H9 (cell line): Measurements from ENCODE around the gene PIMREG. TPM values are rescaled to one million over a fixed set of nuclear protein-coding genes. Genes with fewer than 3 reads are reported as not detected.

ENCODE experiments used
- DNase-seq: peaks from one replicate; pipeline ENCODE4 v3.0.0-alpha.2; 2017
- H2AFZ ChIP-seq: one replicate; pipeline ENCODE4 v1.6.1; 2013; ENCODE audit warnings: mild to moderate bottlenecking, low read length, control low read depth, moderate library complexity
- H2AK5ac ChIP-seq: 2 replicates; pipeline ENCODE4 v1.6.1; 2013; ENCODE audit warnings: low read length, control low read depth, mixed read lengths; ENCODE audit not compliant: insufficient read length
- H2BK120ac ChIP-seq: one replicate; pipeline ENCODE4 v1.6.1; 2013; ENCODE audit warnings: low read depth, mild to moderate bottlenecking, low read length, control low read depth, inconsistent platforms; ENCODE audit not compliant: poor library complexity, severe bottlenecking
- H2BK12ac ChIP-seq: 2 replicates; pipeline ENCODE4 v1.6.1; 2013; ENCODE audit warnings: low read length, control low read depth, mixed read lengths, low read depth; ENCODE audit not compliant: insufficient read length
- H2BK15ac ChIP-seq: 2 replicates; pipeline ENCODE4 v1.6.1; 2013; ENCODE audit warnings: low read depth, low read length, control low read depth
- H2BK20ac ChIP-seq: one replicate; pipeline ENCODE4 v1.6.1; 2013; ENCODE audit warnings: low read depth, mild to moderate bottlenecking, low read length, control low read depth, inconsistent platforms; ENCODE audit not compliant: poor library complexity, severe bottlenecking
- H2BK5ac ChIP-seq: 2 replicates; pipeline ENCODE4 v1.6.1; 2013; ENCODE audit warnings: low read length, control low read depth, mixed read lengths; ENCODE audit not compliant: insufficient read length
- H3K14ac ChIP-seq: 2 replicates; pipeline ENCODE4 v1.6.1; 2013; ENCODE audit warnings: low read length, control low read depth; ENCODE audit not compliant: insufficient read depth
- H3K18ac ChIP-seq: 2 replicates; pipeline ENCODE4 v1.6.1; 2013; ENCODE audit warnings: low read depth, mild to moderate bottlenecking, mixed read lengths, low read length, control low read depth; ENCODE audit not compliant: insufficient read length
- H3K23ac ChIP-seq: 2 replicates; pipeline ENCODE4 v1.6.1; 2013; ENCODE audit warnings: low read length, control low read depth, mixed read lengths, low read depth; ENCODE audit not compliant: insufficient read length
- H3K23me2 ChIP-seq: 2 replicates; pipeline ENCODE4 v1.6.1; 2013; ENCODE audit warnings: low read depth, mild to moderate bottlenecking, mixed read lengths, low read length, control low read depth; ENCODE audit not compliant: insufficient read length, poor library complexity, severe bottlenecking
- H3K27ac ChIP-seq: 2 replicates; pipeline ENCODE4 v1.5.1; 2013; ENCODE audit warnings: low read length, control low read depth, mixed read lengths, low read depth; ENCODE audit not compliant: insufficient read length
- H3K27me3 ChIP-seq: 2 replicates; pipeline ENCODE4 v1.6.1; 2013; ENCODE audit warnings: low read length, control low read depth, inconsistent platforms; ENCODE audit not compliant: insufficient read depth
- H3K4ac ChIP-seq: 2 replicates; pipeline ENCODE4 v1.6.1; 2013; ENCODE audit warnings: low read depth, mild to moderate bottlenecking, control low read depth, inconsistent platforms, low read length, moderate library complexity
- H3K4me1 ChIP-seq: 2 replicates; pipeline ENCODE4 v1.6.1; 2013; ENCODE audit warnings: low read length, control low read depth, inconsistent platforms; ENCODE audit not compliant: insufficient read depth
- H3K4me2 ChIP-seq: 2 replicates; pipeline ENCODE4 v1.6.1; 2013; ENCODE audit warnings: low read length, control low read depth, mixed read lengths; ENCODE audit not compliant: insufficient read length, insufficient read depth
- H3K56ac ChIP-seq: 2 replicates; pipeline ENCODE4 v1.6.1; 2013; ENCODE audit warnings: low read depth, mild to moderate bottlenecking, mixed read lengths, low read length, control low read depth; ENCODE audit not compliant: insufficient read length
- H3K79me1 ChIP-seq: 2 replicates; pipeline ENCODE4 v1.6.1; 2013; ENCODE audit warnings: low read depth, mild to moderate bottlenecking, moderate library complexity, low read length, control low read depth, inconsistent platforms; ENCODE audit not compliant: insufficient read depth, poor library complexity, severe bottlenecking
- H3K79me2 ChIP-seq: 2 replicates; pipeline ENCODE4 v1.6.1; 2013; ENCODE audit warnings: low read length, control low read depth, inconsistent platforms; ENCODE audit not compliant: insufficient read depth
- H3K9ac ChIP-seq: 2 replicates; pipeline ENCODE4 v1.6.1; 2013; ENCODE audit warnings: low read length, control low read depth, mixed read lengths; ENCODE audit not compliant: insufficient read length; ENCODE audit errors: extremely low read depth
- H3K9me3 ChIP-seq: one replicate; pipeline ENCODE4 v1.6.1; 2013; ENCODE audit warnings: low read depth, low read length, inconsistent platforms; ENCODE audit not compliant: control insufficient read depth
- H3T11ph ChIP-seq: one replicate; pipeline ENCODE4 v1.6.1; 2013; ENCODE audit warnings: mild to moderate bottlenecking, low read length, control low read depth, inconsistent platforms
- H4K20me1 ChIP-seq: one replicate; pipeline ENCODE4 v1.6.1; 2013; ENCODE audit not compliant: control insufficient read depth, insufficient read length, insufficient read depth
- H4K5ac ChIP-seq: 2 replicates; pipeline ENCODE4 v1.6.1; 2013; ENCODE audit warnings: low read depth, mild to moderate bottlenecking, mixed read lengths, low read length, control low read depth; ENCODE audit not compliant: insufficient read length
- H4K8ac ChIP-seq: replicated peaks from 2 replicates; pipeline ENCODE4 v1.6.1; 2013; ENCODE audit warnings: low read length, control low read depth, mixed read lengths, low read depth; ENCODE audit not compliant: insufficient read length
- H4K91ac ChIP-seq: 2 replicates; pipeline ENCODE4 v1.6.1; 2013; ENCODE audit warnings: low read depth, mild to moderate bottlenecking, moderate library complexity, mixed read lengths, low read length, control low read depth; ENCODE audit not compliant: insufficient read length
- H3K27ac Mint-ChIP-seq, 3 experiments: 2 replicates in 2 of 3; 3 replicates in 1 of 3; pipeline ENCODE4 v1.8.0; 2020 to 2021; ENCODE audit warnings: mixed read lengths in 3 of 3, mild to moderate bottlenecking in 1 of 3, moderate library complexity in 1 of 3
- H3K27me3 Mint-ChIP-seq: 2 replicates; pipeline ENCODE4 v1.8.0; 2021; ENCODE audit warnings: low read depth, mild to moderate bottlenecking, moderate library complexity, mixed read lengths
- H3K36me3 Mint-ChIP-seq, 3 experiments: 2 replicates in 2 of 3; 3 replicates in 1 of 3; pipeline ENCODE4 v1.8.0; 2020 to 2021; ENCODE audit warnings: low read depth in 3 of 3, mixed read lengths in 3 of 3; ENCODE audit not compliant: insufficient read depth in 1 of 3
- H3K4me1 Mint-ChIP-seq, 2 experiments: 2 replicates each; pipeline ENCODE4 v1.8.0; 2020; ENCODE audit warnings: mixed read lengths in 2 of 2
- H3K4me3 Mint-ChIP-seq, 2 experiments: 2 replicates in 1 of 2; 3 replicates in 1 of 2; pipeline ENCODE4 v1.8.0; 2020 to 2021; ENCODE audit warnings: mild to moderate bottlenecking in 2 of 2, mixed read lengths in 2 of 2, moderate library complexity in 1 of 2
- H3K9me3 Mint-ChIP-seq, 2 experiments: 2 replicates in 1 of 2; 3 replicates in 1 of 2; pipeline ENCODE4 v1.8.0; 2020; ENCODE audit warnings: mild to moderate bottlenecking in 2 of 2, mixed read lengths in 2 of 2, moderate library complexity in 1 of 2
- WGBS: extraction: QIAGEN DNeasy Blood & Tissue Kit; methylation state at CpG from one replicate; pipeline ENCODE4 v1.1.7; 2013; ENCODE audit warnings: missing lambda C conversion rate, low lambda C conversion rate, mixed read lengths; ENCODE audit not compliant: insufficient read length; ENCODE audit errors: extremely low coverage; 5-methylcytosine and 5-hydroxymethylcytosine counted together
- total RNA-seq: library from RNA; stranded (reverse); gene quantifications from 2 replicates; pipeline ENCODE4 v1.2.1, GENCODE V29; 2021
- TF ChIP-seq, protein P1 (sequence below): fragments of 200-600 bp; sonication (generic); conservative IDR thresholded peaks from 3 replicates; pipeline ENCODE4 v1.8.0; 2021; ENCODE audit warnings: antibody characterized with exemption, mild to moderate bottlenecking

The PIMREG gene
- total RNA-seq, 1 experiment from 2014 or later, result 91.6 TPM

GRCh38 chr17:6476810-6477179 lies 32.5 kb downstream of the PIMREG start:
- H3K23ac ChIP-seq, result no peak overlapping the region
- H2AK5ac ChIP-seq, result no peak overlapping the region
- H3K23me2 ChIP-seq, result no peaks in the 10 kb centered on the region
- no peaks in the 10 kb centered on the region; a peak in 1 of 7 replicates for H3K36me3 Mint-ChIP-seq
- no peak for DNase-seq
- H2BK120ac ChIP-seq, result no peak overlapping the region
- no peak overlapping the region for H2BK5ac ChIP-seq
- H3K27ac ChIP-seq, result no peak overlapping the region
- no peaks in the 10 kb centered on the region for H3K9me3 Mint-ChIP-seq
- H3K4me1 ChIP-seq, result no peaks in the 10 kb centered on the region
- no peak overlapping the region for H2AFZ ChIP-seq
- H3K18ac ChIP-seq, result no peak overlapping the region
- H2BK20ac ChIP-seq, result no peak overlapping the region
- H3K4me2 ChIP-seq, result no peak overlapping the region
- TF ChIP-seq, protein P1, sequence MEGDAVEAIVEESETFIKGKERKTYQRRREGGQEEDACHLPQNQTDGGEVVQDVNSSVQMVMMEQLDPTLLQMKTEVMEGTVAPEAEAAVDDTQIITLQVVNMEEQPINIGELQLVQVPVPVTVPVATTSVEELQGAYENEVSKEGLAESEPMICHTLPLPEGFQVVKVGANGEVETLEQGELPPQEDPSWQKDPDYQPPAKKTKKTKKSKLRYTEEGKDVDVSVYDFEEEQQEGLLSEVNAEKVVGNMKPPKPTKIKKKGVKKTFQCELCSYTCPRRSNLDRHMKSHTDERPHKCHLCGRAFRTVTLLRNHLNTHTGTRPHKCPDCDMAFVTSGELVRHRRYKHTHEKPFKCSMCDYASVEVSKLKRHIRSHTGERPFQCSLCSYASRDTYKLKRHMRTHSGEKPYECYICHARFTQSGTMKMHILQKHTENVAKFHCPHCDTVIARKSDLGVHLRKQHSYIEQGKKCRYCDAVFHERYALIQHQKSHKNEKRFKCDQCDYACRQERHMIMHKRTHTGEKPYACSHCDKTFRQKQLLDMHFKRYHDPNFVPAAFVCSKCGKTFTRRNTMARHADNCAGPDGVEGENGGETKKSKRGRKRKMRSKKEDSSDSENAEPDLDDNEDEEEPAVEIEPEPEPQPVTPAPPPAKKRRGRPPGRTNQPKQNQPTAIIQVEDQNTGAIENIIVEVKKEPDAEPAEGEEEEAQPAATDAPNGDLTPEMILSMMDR, result no peak
- no peak overlapping the region for H3T11ph ChIP-seq
- no peaks in the 10 kb centered on the region for H3K79me2 ChIP-seq
- no peak overlapping the region for H3K14ac ChIP-seq
- H3K9ac ChIP-seq, result no peak overlapping the region
- H3K56ac ChIP-seq, result no peak overlapping the region
- H3K4ac ChIP-seq, result no peak overlapping the region
- no peaks in the 10 kb centered on the region for H4K20me1 ChIP-seq
- no peak overlapping the region for H3K4me3 Mint-ChIP-seq
- H3K79me1 ChIP-seq, result no peaks in the 10 kb centered on the region
- H4K8ac ChIP-seq, result no peak overlapping the region
- H2BK12ac ChIP-seq, result no peak overlapping the region
- peak overlapping the region in 1 of 3 experiments; percentile 40; a peak in 1 of 7 replicates for H3K27ac Mint-ChIP-seq
- H3K4me1 Mint-ChIP-seq, result peaks cover 25 to 47% of the 10 kb centered on the region in 2 experiments
- whole genome bisulfite sequencing, result no CpG with 5 or more reads among the region's 10 CpGs
- no peaks in the 10 kb centered on the region for H3K27me3 ChIP-seq
- H2BK15ac ChIP-seq, result no peak overlapping the region
- no peak overlapping the region for H4K5ac ChIP-seq
- no peak overlapping the region for H4K91ac ChIP-seq
- no peaks in the 10 kb centered on the region for H3K9me3 ChIP-seq
- H3K27me3 Mint-ChIP-seq, result no peaks in the 10 kb centered on the region; the same call in 1 of the 2 replicates
